Ascending aorta (tissue), 2 donors: Measurements from ENCODE around the gene RAX2. TPM values are rescaled to one million over a fixed set of nuclear protein-coding genes. Genes with fewer than 3 reads are reported as not detected.

Experiments
- DNase-seq, 2 donors: peaks; one replicate each; pipeline ENCODE4 v3.0.0-alpha.2; 2019; ENCODE audit warnings: low spot score in 2 of 2
- H3K27ac ChIP-seq, 2 donors: fragments of 200-600 bp; sonication (generic); one replicate each; pipeline ENCODE4 v1.5.1; 2016 to 2017; ENCODE audit warnings: mild to moderate bottlenecking in 1 of 2
- H3K27me3 ChIP-seq: fragments of 200-600 bp; sonication (generic); one replicate; pipeline ENCODE4 v1.5.1; 2017
- H3K36me3 ChIP-seq, 2 donors: fragments of 200-600 bp; sonication (generic); one replicate each; pipeline ENCODE4 v1.5.1; 2016
- H3K4me1 ChIP-seq, 2 donors: fragments of 200-600 bp; sonication (generic); one replicate each; pipeline ENCODE4 v1.5.1; 2016 to 2017; ENCODE audit warnings: mild to moderate bottlenecking in 1 of 2
- H3K4me3 ChIP-seq, 2 donors: fragments of 200-600 bp; sonication (generic); one replicate each; pipeline ENCODE4 v1.5.1; 2016 to 2017; ENCODE audit warnings: mild to moderate bottlenecking in 1 of 2
- H3K9me3 ChIP-seq, 2 donors: fragments of 200-600 bp; sonication (generic); one replicate each; pipeline ENCODE4 v1.5.1; 2016
- intact Hi-C: fragments of 100-400 bp; cut with DNase I; formaldehyde crosslinking; loops from one replicate; pipeline ENCODE4 v1.15.1; 2023
- total RNA-seq: library from RNA; depleted of rRNA; stranded (reverse); fragments of >200 nt; gene quantifications from one replicate; pipeline ENCODE4 v1.1.0, GENCODE V29; 2016
- TF ChIP-seq, protein P1 (sequence below), 3 experiments: fragments of 200-600 bp in 2 of 3; fragments of 450-650 bp in 1 of 3; sonication (generic) in 2 of 3; IDR thresholded peaks; one replicate each; pipeline ENCODE4 v1.5.1; 2016 to 2019; ENCODE audit warnings: antibody characterized with exemption in 3 of 3, mild to moderate bottlenecking in 1 of 3, moderate library complexity in 1 of 3

RAX2 gene
- total RNA-seq, 1 donor from 2014 or later = not detected

GRCh38 chr19:3804429-3804828 is 32.4 kb upstream of the RAX2 start:
- Histone ChIP-seq H3K27me3 (no peaks in the 10 kb centered on the region), H3K9me3 (no peaks in the 10 kb centered on the region), H3K4me3 (no peak overlapping the region), H3K27ac (no peak overlapping the region), H3K4me1 (no peaks in the 10 kb centered on the region), H3K36me3 (no peaks in the 10 kb centered on the region)
- intact Hi-C loops = no loop called here
- TF ChIP-seq, protein P1, sequence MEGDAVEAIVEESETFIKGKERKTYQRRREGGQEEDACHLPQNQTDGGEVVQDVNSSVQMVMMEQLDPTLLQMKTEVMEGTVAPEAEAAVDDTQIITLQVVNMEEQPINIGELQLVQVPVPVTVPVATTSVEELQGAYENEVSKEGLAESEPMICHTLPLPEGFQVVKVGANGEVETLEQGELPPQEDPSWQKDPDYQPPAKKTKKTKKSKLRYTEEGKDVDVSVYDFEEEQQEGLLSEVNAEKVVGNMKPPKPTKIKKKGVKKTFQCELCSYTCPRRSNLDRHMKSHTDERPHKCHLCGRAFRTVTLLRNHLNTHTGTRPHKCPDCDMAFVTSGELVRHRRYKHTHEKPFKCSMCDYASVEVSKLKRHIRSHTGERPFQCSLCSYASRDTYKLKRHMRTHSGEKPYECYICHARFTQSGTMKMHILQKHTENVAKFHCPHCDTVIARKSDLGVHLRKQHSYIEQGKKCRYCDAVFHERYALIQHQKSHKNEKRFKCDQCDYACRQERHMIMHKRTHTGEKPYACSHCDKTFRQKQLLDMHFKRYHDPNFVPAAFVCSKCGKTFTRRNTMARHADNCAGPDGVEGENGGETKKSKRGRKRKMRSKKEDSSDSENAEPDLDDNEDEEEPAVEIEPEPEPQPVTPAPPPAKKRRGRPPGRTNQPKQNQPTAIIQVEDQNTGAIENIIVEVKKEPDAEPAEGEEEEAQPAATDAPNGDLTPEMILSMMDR (IDR thresholded peaks at IDR 0.05) = no peak
- DNase-seq = no peak

DNA sequence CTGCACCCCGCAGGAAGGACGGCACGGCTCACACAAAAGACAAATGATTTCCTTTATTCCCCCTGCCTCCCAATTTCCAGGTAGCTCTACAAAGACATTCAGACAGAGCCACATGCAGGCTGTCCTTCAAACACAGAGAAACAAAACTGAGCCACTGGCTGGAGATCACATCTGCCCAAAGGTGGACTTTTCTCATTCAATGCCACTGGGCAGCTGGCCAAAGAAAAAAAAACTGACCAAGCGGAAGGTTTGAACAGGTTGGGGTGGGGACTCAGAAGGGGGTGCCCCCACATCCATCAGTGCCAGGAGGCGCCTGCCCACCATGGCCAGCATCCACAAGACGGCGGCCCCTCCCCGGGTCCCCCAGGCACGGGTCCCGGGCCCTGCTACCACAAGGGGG is 32.0 kb upstream of the RAX2 start:
- Histone ChIP-seq H3K27ac (no peak overlapping the region), H3K36me3 (no peaks in the 10 kb centered on the region), H3K9me3 (no peaks in the 10 kb centered on the region), H3K27me3 (no peaks in the 10 kb centered on the region), H3K4me3 (no peak overlapping the region), H3K4me1 (no peaks in the 10 kb centered on the region)
- intact Hi-C loops = no loop called here
- DNase-seq = no peak
- TF ChIP-seq, protein P1 (IDR thresholded peaks at IDR 0.05) = no peak

DNA sequence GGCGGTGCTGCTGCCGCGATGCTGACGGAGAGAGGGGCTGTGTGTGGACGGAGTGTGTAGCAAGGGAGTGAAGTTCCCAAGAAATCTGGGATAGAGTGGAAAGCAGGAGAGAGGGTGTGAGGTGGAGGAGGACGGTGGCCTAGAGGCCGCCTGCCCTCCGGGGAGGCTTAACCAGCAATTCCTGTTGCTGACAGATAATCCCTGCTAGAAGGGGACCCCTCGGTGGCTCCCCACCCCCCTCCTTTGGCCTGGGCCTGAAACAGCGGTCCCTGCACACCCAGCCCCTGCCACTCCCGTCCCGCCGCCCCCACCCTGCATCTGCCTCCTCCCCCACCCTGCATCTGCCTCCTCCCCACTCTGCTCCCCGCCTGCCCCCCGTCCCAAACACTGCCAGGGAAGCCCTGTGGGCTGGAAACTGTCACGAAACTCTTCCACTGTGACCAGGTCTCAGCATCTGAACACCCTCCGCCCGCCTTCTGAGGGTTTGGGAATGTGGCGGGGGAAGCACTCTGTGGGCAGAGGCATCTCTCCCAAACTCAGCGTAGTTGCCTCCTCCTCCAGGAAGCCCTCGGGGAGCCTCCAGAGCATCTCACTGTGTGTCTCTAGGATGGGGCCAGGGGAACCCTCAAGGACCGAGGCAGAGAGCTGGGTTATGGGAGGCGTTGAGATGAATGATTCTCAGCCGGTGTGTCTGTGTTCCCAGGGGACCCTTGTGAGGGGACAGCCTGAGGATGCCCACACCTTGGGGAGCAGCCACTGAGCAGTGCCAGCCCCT is 31.3 kb upstream of the RAX2 start:
- intact Hi-C loops = no loop called here
- Histone ChIP-seq H3K4me3 (no peak overlapping the region), H3K36me3 (no peaks in the 10 kb centered on the region), H3K27ac (no peak overlapping the region), H3K4me1 (no peaks in the 10 kb centered on the region), H3K27me3 (no peaks in the 10 kb centered on the region), H3K9me3 (no peaks in the 10 kb centered on the region)
- TF ChIP-seq, protein P1 (IDR thresholded peaks at IDR 0.05) = no peak
- DNase-seq = no peak

GRCh38 chr19:3801412-3802096 is 29.5 kb upstream of the RAX2 start:
- H3K9me3 ChIP-seq = peaks cover 0 to 9% of the 10 kb centered on the region in 2 donors
- no peaks in the 10 kb centered on the region for H3K4me1 ChIP-seq
- H3K4me3 ChIP-seq = peak overlapping the region in 1 of 2 donors; percentile 29
- intact Hi-C loops = no loop called here
- no peak for DNase-seq
- no peak overlapping the region for H3K27ac ChIP-seq
- TF ChIP-seq, protein P1 (IDR thresholded peaks at IDR 0.05) = no peak
- H3K36me3 ChIP-seq = no peaks in the 10 kb centered on the region
- no peaks in the 10 kb centered on the region for H3K27me3 ChIP-seq

GRCh38 chr19:3800996-3801395 is 29.0 kb upstream of the RAX2 start:
- Histone ChIP-seq H3K4me1 (no peaks in the 10 kb centered on the region), H3K4me3 (peak overlapping the region in 1 of 2 donors; percentile 29), H3K36me3 (no peaks in the 10 kb centered on the region), H3K9me3 (peaks cover 0 to 12% of the 10 kb centered on the region in 2 donors), H3K27ac (no peak overlapping the region), H3K27me3 (no peaks in the 10 kb centered on the region)
- TF ChIP-seq, protein P1 (IDR thresholded peaks at IDR 0.05) = no peak
- intact Hi-C loops = no loop called here
- DNase-seq = no peak
